ENCODE data around the gene RUFY3.
"Not testable (repeated sequence)": the region's sequence is repeated elsewhere in the genome, so short reads cannot be mapped to it uniquely, and the experiment has no call there.

Gene RUFY3

GRCh38 chr4:70705183-70706043, 16.4 kb upstream of the RUFY3 start:
- DNase-seq, result peak; percentile 78

- no peak for DNase-seq
Observed at GRCh38 chr4:70706044-70706461, 15.7 kb upstream of the RUFY3 start.

- peak; percentile 3 for DNase-seq
Observed at GRCh38 chr4:70706516-70706915, 15.2 kb upstream of the RUFY3 start.

GRCh38 chr4:70709611-70710205, 12.1 kb upstream of the RUFY3 start:
- DNase-seq, result peak; percentile 68

GRCh38 chr4:70711599-70711998, 10.2 kb upstream of the RUFY3 start:
- DNase-seq, result no peak

- no peak for DNase-seq
Observed at GRCh38 chr4:70712150-70712549, 9.6 kb upstream of the RUFY3 start.

GRCh38 chr4:70712604-70713452, 8.9 kb upstream of the RUFY3 start:
- no peak for DNase-seq

GRCh38 chr4:70713453-70714078, 8.2 kb upstream of the RUFY3 start:
- DNase-seq, result no peak

- DNase-seq, result no peak
Observed at GRCh38 chr4:70714079-70714887, 7.5 kb upstream of the RUFY3 start.

- no peak for DNase-seq
Observed at GRCh38 chr4:70715097-70715496, 6.7 kb upstream of the RUFY3 start.

- DNase-seq, result no peak
Observed at GRCh38 chr4:70718811-70719604, 2.8 kb upstream of the RUFY3 start.

- peak; percentile 91 for DNase-seq
Observed at GRCh38 chr4:70722199-70722791, 531 bp downstream of the RUFY3 start.

- no peak for DNase-seq
Observed at GRCh38 chr4:70724463-70724862, 2.7 kb downstream of the RUFY3 start.

GRCh38 chr4:70725633-70726032, 3.9 kb downstream of the RUFY3 start:
- peak; percentile 72 for DNase-seq

GRCh38 chr4:70726515-70726914, 4.8 kb downstream of the RUFY3 start:
- not testable (repeated sequence) for DNase-seq

- DNase-seq, result no peak
Observed at GRCh38 chr4:70728091-70728490, 6.3 kb downstream of the RUFY3 start.

- not testable (repeated sequence) for DNase-seq
Observed at GRCh38 chr4:70732878-70733277, 11.1 kb downstream of the RUFY3 start.

- no peak for DNase-seq
Observed at GRCh38 chr4:70734168-70734954, 12.6 kb downstream of the RUFY3 start.

GRCh38 chr4:70734971-70735370, 13.2 kb downstream of the RUFY3 start:
- no peak for DNase-seq

- peak; percentile 20 for DNase-seq
Observed at GRCh38 chr4:70735915-70736314, 14.2 kb downstream of the RUFY3 start.
